ENCODE measurements around the gene TNXB. TPM values are rescaled to one million over a fixed set of nuclear protein-coding genes. Genes with fewer than 3 reads are reported as not detected.

The TNXB gene
- total RNA-seq, 1 experiment from 2014 or later = 0.66 TPM

DNA sequence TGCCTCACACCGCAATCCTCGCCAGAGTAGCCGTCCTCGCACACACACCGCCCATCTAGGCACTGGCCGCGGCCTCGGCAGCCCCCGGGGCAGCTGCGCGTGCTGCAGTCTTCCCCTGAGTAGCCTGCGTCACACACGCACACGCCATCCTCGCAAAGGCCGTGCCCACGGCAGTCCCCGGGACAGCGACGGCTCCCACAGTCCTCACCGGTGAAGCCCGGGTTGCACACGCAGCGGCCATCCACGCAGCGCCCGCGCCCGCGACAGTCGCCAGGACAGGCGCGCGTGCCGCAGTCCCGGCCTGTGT lies 13.1 kb downstream of the TNXB start:
- H3K27ac ChIP-seq = no peak overlapping the region

GRCh38 chr6:32095338-32096086 lies 13.6 kb downstream of the TNXB start:
- DNase-seq (ENCODE audit: low read depth in 1 of 2, low spot score in 2 of 2) = no peak
- peaks cover 55% of the 10 kb centered on the region for H3K27me3 ChIP-seq (replicated peaks)

More for the DNA sequence above, 13.1 kb downstream of the TNXB start:
- no peaks in the 10 kb centered on the region for H3K36me3 ChIP-seq
- H3K27me3 ChIP-seq (replicated peaks) = peaks cover 52% of the 10 kb centered on the region
- no peak overlapping the region for H3K4me3 ChIP-seq
- DNase-seq (ENCODE audit: low read depth in 1 of 2, low spot score in 2 of 2) = no peak
- H3K4me1 ChIP-seq (replicated peaks) = peaks cover 20% of the 10 kb centered on the region
- H3K9me3 ChIP-seq (replicated peaks) = no peaks in the 10 kb centered on the region

GRCh38 chr6:32092760-32093497 lies 16.2 kb downstream of the TNXB start:
- H3K4me1 ChIP-seq (replicated peaks) = peaks cover 20% of the 10 kb centered on the region
- no peaks in the 10 kb centered on the region for H3K36me3 ChIP-seq
- peak overlapping the region; percentile 1; the same call in 1 of the 2 replicates for H3K27ac ChIP-seq
- H3K9me3 ChIP-seq (replicated peaks) = 0 out of 2 replicates have a peak, but pooled peaks cover 3% of the 10 kb centered on the region
- DNase-seq (ENCODE audit: low read depth in 1 of 2, low spot score in 2 of 2) = peak in 1 of 2 experiments; percentile 78
- H3K27me3 ChIP-seq (replicated peaks) = peaks cover 62% of the 10 kb centered on the region
- no peak overlapping the region for H3K4me3 ChIP-seq

More at GRCh38 chr6:32095338-32096086, 13.6 kb downstream of the TNXB start:
- no peak overlapping the region for H3K27ac ChIP-seq
- H3K9me3 ChIP-seq (replicated peaks) = no peaks in the 10 kb centered on the region
- no peak overlapping the region for H3K4me3 ChIP-seq
- peaks cover 20% of the 10 kb centered on the region for H3K4me1 ChIP-seq (replicated peaks)
- no peaks in the 10 kb centered on the region for H3K36me3 ChIP-seq

DNA sequence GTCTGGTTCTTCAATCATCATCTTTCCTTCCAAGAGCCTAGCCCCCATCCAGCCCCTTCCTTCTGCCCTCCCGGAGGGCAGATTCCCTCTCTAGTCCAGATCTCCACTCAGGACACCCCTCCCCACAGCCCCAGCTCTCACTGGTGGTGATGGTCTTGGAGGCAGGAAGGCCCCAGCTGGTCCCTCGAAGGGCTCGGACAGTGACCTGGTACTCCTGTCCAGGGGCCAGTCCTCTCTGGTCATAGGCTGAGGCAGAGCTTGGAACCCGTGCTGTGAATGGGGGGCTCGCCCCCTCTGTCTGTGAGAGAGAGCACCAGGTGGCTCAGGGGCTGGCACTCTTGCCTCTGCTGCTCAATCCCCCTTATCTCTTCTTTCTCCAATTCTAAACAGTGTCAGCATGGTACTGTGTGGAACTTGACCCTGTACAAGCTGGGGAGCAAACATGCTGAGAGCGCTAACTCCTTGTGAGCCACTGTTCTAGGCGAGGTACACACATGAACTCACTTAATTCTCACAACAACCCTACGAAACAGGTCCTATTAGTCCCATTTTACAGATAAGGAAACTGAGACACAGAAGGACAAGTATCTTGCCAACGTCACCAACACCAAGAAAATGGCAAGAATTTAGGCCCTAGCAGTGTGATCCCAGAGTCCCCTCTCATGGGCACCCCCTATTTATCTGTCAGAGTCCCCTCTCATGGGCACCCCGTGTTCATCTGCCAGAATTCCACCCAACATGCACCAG lies 19.9 kb downstream of the TNXB start:
- Histone ChIP-seq H3K4me1 (replicated peaks) (peaks cover 35% of the 10 kb centered on the region), H3K36me3 (no peaks in the 10 kb centered on the region), H3K4me3 (no peak overlapping the region)

GRCh38 chr6:32088487-32089049 lies 20.6 kb downstream of the TNXB start:
- no peak for DNase-seq (ENCODE audit: low read depth in 1 of 2, low spot score in 2 of 2)
- Histone ChIP-seq H3K4me1 (replicated peaks) (peaks cover 36% of the 10 kb centered on the region), H3K4me3 (no peak overlapping the region), H3K27ac (no peak overlapping the region), H3K27me3 (replicated peaks) (peaks cover 28% of the 10 kb centered on the region), H3K9me3 (replicated peaks) (0 out of 2 replicates have a peak, but pooled peaks cover 3% of the 10 kb centered on the region), H3K36me3 (no peaks in the 10 kb centered on the region)

More for the DNA sequence above, 19.9 kb downstream of the TNXB start:
- no peak overlapping the region for H3K27ac ChIP-seq
- no peak for DNase-seq (ENCODE audit: low read depth in 1 of 2, low spot score in 2 of 2)
- peaks cover 28% of the 10 kb centered on the region for H3K27me3 ChIP-seq (replicated peaks)
- 0 out of 2 replicates have a peak, but pooled peaks cover 3% of the 10 kb centered on the region for H3K9me3 ChIP-seq (replicated peaks)

GRCh38 chr6:32087574-32088486 lies 21.3 kb downstream of the TNXB start:
- Histone ChIP-seq H3K27ac (no peak overlapping the region), H3K36me3 (no peaks in the 10 kb centered on the region), H3K27me3 (replicated peaks) (peaks cover 28% of the 10 kb centered on the region), H3K9me3 (replicated peaks) (0 out of 2 replicates have a peak, but pooled peaks cover 3% of the 10 kb centered on the region), H3K4me3 (no peak overlapping the region), H3K4me1 (replicated peaks) (peaks cover 36% of the 10 kb centered on the region)
- DNase-seq (ENCODE audit: low read depth in 1 of 2, low spot score in 2 of 2) = no peak

- H3K4me3 ChIP-seq = no peak overlapping the region
- H3K36me3 ChIP-seq = no peaks in the 10 kb centered on the region
- H3K4me1 ChIP-seq (replicated peaks) = peaks cover 36% of the 10 kb centered on the region
- DNase-seq (ENCODE audit: low read depth in 1 of 2, low spot score in 2 of 2) = peak in 1 of 2 experiments; percentile 62
- peaks cover 28% of the 10 kb centered on the region for H3K27me3 ChIP-seq (replicated peaks)
- H3K27ac ChIP-seq = no peak overlapping the region
- H3K9me3 ChIP-seq (replicated peaks) = 0 out of 2 replicates have a peak, but pooled peaks cover 3% of the 10 kb centered on the region
Observed at GRCh38 chr6:32086661-32087573, 22.2 kb downstream of the TNXB start.

DNA sequence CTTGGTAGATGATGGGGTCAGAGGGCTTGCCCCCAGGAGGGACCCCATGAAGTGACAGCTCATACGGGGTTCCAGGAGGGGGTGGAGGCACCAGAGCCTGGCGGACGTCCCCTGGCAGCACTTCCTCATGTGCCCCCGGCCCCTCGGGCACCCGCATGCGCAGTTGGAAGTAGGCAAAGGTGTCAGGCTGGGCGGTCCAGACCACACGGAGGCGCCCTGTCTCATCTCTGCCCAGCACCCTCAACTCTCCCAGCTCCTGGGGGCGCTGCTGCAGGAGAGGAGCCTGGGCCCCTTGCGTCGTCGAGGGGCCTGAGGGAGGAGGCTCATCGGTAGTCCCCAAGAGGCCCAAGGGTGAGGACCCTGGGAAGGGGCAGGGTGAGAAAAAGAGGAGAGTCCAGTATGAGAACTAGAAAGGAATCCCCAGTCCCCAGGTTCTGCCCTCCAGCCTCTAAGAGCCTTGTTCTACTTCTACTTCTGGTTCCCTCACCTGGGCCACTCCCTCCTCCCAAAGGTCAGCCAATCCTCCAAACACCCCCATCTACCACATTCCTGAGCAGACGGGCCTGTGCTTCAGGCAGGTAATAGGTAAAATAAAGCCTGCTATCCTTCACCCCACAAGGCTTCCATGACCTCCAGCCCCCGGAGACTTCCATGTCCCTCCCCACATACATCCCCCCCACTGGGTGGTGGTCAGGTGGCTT lies 23.2 kb downstream of the TNXB start:
- H3K27me3 ChIP-seq (replicated peaks) = peaks cover 28% of the 10 kb centered on the region

DNA sequence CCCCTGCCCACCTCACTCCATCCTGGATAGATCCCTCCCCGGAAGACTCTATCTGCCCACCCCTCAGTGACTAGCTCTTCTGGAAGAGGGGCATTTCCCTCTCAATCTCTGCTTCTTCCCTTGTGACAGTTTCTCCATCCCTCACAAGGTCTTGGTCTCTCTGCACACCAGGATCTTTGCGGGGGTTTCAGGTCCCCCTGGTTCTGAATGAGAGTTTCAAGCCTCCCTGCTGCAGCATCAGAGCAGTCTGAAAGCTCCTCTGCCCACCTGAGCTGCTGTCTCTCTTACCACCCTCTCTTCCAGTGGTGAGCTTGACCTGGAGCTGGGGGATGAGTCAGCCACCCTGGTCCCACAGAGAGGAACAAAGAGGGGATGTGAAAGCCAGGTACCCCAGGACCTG lies 24.4 kb downstream of the TNXB start:
- Histone ChIP-seq H3K27me3 (replicated peaks) (peaks cover 17% of the 10 kb centered on the region), H3K4me3 (no peak overlapping the region), H3K9me3 (replicated peaks) (0 out of 2 replicates have a peak, but pooled peaks cover 3% of the 10 kb centered on the region), H3K36me3 (no peaks in the 10 kb centered on the region), H3K4me1 (replicated peaks) (peaks cover 57% of the 10 kb centered on the region), H3K27ac (no peak overlapping the region)
- no peak for DNase-seq (ENCODE audit: low read depth in 1 of 2, low spot score in 2 of 2)

More for the DNA sequence above, 23.2 kb downstream of the TNXB start:
- 0 out of 2 replicates have a peak, but pooled peaks cover 3% of the 10 kb centered on the region for H3K9me3 ChIP-seq (replicated peaks)
- H3K4me3 ChIP-seq = no peak overlapping the region
- no peak for DNase-seq (ENCODE audit: low read depth in 1 of 2, low spot score in 2 of 2)
- H3K36me3 ChIP-seq = no peaks in the 10 kb centered on the region
- H3K4me1 ChIP-seq (replicated peaks) = peaks cover 46% of the 10 kb centered on the region
- H3K27ac ChIP-seq = no peak overlapping the region

GRCh38 chr6:32083812-32084768 lies 25.0 kb downstream of the TNXB start:
- H3K27ac ChIP-seq = no peak overlapping the region
- no peaks in the 10 kb centered on the region for H3K36me3 ChIP-seq
- H3K27me3 ChIP-seq (replicated peaks) = peaks cover 11% of the 10 kb centered on the region

More at GRCh38 chr6:32083812-32084768, 25.0 kb downstream of the TNXB start:
- Histone ChIP-seq H3K4me3 (no peak overlapping the region), H3K4me1 (replicated peaks) (peaks cover 64% of the 10 kb centered on the region), H3K9me3 (replicated peaks) (no peaks in the 10 kb centered on the region)
- DNase-seq (ENCODE audit: low read depth in 1 of 2, low spot score in 2 of 2) = no peak
